Pancreas (tissue), 10 donors: ENCODE measurements around the gene EEF1AKMT3. TPM values are rescaled to one million over a fixed set of nuclear protein-coding genes. Genes with fewer than 3 reads are reported as not detected.
"Not testable (repeated sequence)": the region's sequence is repeated elsewhere in the genome, so short reads cannot be mapped to it uniquely, and the experiment has no call there.

ENCODE experiments used
- ATAC-seq, 4 donors: fragments of 200-7000 bp; cut with Tn5 transposase; one replicate each; pipeline versions ENCODE4 v1.8.0 to v1.9.1; 2020; ENCODE audit warnings: mild to moderate bottlenecking in 4 of 4, moderate library complexity in 4 of 4
- DNase-seq, 6 donors: peaks; one replicate each; pipeline ENCODE4 v3.0.0-alpha.2; 2020
- FAIRE-seq: peaks from 2 replicates; lab custom pipeline; 2012; peaks lifted over from hg19 to GRCh38; lab: Jason Lieb, UNC
- H3K27ac ChIP-seq, 4 donors: fragments of 200-600 bp; sonication (generic); 1 replicate in 3 of 4; 2 replicates in 1 of 4; pipeline versions ENCODE4 v1.5.0 to v1.8.0; 2020
- H3K27me3 ChIP-seq, 4 donors: fragments of 200-600 bp; one replicate each; pipeline ENCODE4 v1.8.0; 2021
- H3K36me3 ChIP-seq, 3 donors: fragments of 200-600 bp; sonication (generic) in 1 of 3; one replicate each; pipeline versions ENCODE4 v1.5.0 to v1.8.0; 2020 to 2021
- H3K4me1 ChIP-seq, 3 donors: fragments of 200-600 bp; one replicate each; pipeline ENCODE4 v1.8.0; 2021
- H3K4me3 ChIP-seq, 4 donors: fragments of 200-600 bp; sonication (generic) in 2 of 4; one replicate each; pipeline versions ENCODE4 v1.5.0 to v1.8.0; 2020 to 2021
- H3K9me3 ChIP-seq, 4 donors: fragments of 200-600 bp; one replicate each; pipeline ENCODE4 v1.8.0; 2021
- CTCF ChIP-seq, 4 donors: fragments of 200-600 bp; sonication (generic) in 3 of 4; IDR thresholded peaks; one replicate each; pipeline versions ENCODE4 v1.5.0 to v1.8.0; 2021; ENCODE audit warnings: antibody characterized with exemption in 4 of 4
- WGBS, 2 donors: extraction: QIAGEN DNeasy Blood & Tissue Kit; methylation state at CpG; one replicate each; pipeline ENCODE4 v1.1.7; 2013; 5-methylcytosine and 5-hydroxymethylcytosine counted together
- intact Hi-C, 3 donors: fragments of 100-400 bp; cut with DNase I; formaldehyde crosslinking; loops; one replicate each; pipeline versions ENCODE4 v1.11.1 to v1.14.2; 2022
- polyA plus RNA-seq, 2 donors: library from polyadenylated mRNA; stranded (reverse); fragments of 200-250 nt; gene quantifications; one replicate each; pipeline ENCODE4 v1.2.3, GENCODE V29; 2013
- total RNA-seq, 6 donors: library from RNA; stranded (reverse); fragmentation: NEBNext Ultra II Directional in 4 of 6; extraction: Animal tissue kit (Norgen Biotek cat#: 25700) in 4 of 6; gene quantifications; one replicate each; pipeline versions ENCODE4 v1.2.1 to v1.2.4, GENCODE V29; 2021 to 2023
- donor health status: healthy with polysubstance abuse.
- donor health status: DM: no; HTN: no; CAD: no; lungs with moderate emphysema.
- donor health status: DM: no; HTN: no; CAD: no.
- donor health status: control.
- donor health status: control.
- donor health status: Bipolar disorder and iron deficiency.
- donor health status: DM: yes; HTN: yes; CAD: no.
- donor health status: DM: no; HTN: no; CAD: no.
- donor health status: DM: no; HTN: no; CAD: no.
- donor health status: DM: yes; HTN: yes; CAD: no.

Gene EEF1AKMT3
- total and polyA plus RNA-seq, 8 donors: 3.7 to 20.8 (median 14.4) TPM

DNA sequence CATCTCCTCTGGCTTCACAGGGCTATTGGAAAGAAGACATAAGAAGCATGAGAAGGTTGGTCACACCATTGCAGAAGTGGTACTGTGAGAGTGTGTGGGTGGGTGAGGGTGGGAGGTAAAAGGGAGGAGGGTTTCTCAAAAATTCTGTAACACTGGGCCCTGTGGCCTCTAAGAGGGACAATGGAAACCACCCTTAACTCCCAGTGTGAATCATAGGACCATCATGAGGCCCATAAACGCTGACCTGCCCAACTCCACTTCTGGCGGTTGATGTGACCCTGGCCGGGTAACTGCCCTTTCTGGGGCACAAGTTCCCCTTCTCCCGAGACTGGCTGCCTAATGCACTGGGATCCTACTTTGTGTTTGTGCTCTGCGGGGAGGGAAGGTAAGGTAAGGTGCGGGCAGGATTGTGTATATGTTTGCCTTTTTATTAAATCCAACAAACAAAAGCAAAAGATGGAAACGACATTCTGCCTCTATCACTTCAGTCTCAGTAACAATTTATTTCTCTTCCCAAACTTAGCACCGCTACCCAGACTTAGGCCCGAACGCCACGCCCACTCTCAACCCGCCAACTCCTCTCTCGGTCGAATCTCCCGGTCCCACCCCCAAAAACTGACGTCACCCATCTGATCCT lies 1.1 kb upstream of the EEF1AKMT3 start:
- intact Hi-C loops: no loop called here

GRCh38 chr12:57771873-57772428 lies 463 bp upstream of the EEF1AKMT3 start, which contains the start of gene METTL1:
TSS of gene METTL1 (minus strand) at chr12:57772105. CDS start at chr12:57772083, 22 bp downstream.
- Histone ChIP-seq H3K27ac (peak within 1 kb of the TSS; percentile 87 to 95 (median 92)), H3K9me3 (no peaks in the 10 kb centered on the region), H3K4me3 (peak within 1 kb of the TSS; percentile 69 to 97 (median 80)), H3K4me1 (peaks cover 7 to 14% (median 8%) of the 10 kb centered on the region in 3 donors), H3K27me3 (no peaks in the 10 kb centered on the region), H3K36me3 (no peaks in the 10 kb centered on the region)
- FAIRE-seq (no peak), DNase-seq (peak; percentile 92 to 97 (median 94)), ATAC-seq (peak; percentile 91 to 97 (median 92))
- 0% methylated on average over 28 of the region's 28 CpGs for WGBS, 2 donors
- TF ChIP-seq CTCF (IDR thresholded peaks at IDR 0.05): no peak
- intact Hi-C loops: no loop called here

More for the DNA sequence above, 1.1 kb upstream of the EEF1AKMT3 start:
- no peaks in the 10 kb centered on the region for H3K9me3 ChIP-seq
- H3K27ac ChIP-seq: peak overlapping the region; percentile 87 to 95 (median 92)
- peak overlapping the region; percentile 69 to 97 (median 80) for H3K4me3 ChIP-seq
- 1 to 3% methylated on average over 16 of the region's 16 CpGs for WGBS, 2 donors
- DNase-seq: peak; percentile 84 to 93 (median 90)
- no peak for FAIRE-seq
- H3K4me1 ChIP-seq: peaks cover 10 to 20% (median 13%) of the 10 kb centered on the region in 3 donors
- no peaks in the 10 kb centered on the region for H3K27me3 ChIP-seq
- peak; percentile 66 to 83 (median 78) for ATAC-seq
- no peak for TF ChIP-seq CTCF (IDR thresholded peaks at IDR 0.05)
- no peaks in the 10 kb centered on the region for H3K36me3 ChIP-seq

DNA sequence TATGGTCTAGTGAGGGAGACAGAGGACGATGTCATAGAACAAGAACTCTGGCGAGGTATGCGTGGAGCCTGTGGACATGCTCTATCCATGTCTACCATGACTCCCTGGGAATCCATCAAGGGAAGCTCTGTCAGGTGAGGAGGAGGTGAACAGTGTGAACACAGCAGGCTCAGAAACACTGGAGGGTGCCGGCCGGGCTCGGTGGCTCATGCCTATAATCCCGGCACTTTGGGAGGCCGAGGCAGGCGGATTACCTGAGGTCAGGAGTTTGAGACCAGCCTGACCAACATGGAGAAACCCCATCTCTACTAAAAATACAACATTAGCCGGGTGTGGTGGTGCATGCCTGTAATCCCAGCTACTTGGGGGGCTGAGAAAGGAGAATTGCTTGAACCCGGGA lies 2.2 kb downstream of the EEF1AKMT3 start:
- H3K27ac ChIP-seq, intact Hi-C loops, FAIRE-seq, ATAC-seq, H3K36me3 ChIP-seq, DNase-seq, H3K4me3 ChIP-seq, H3K9me3 ChIP-seq, H3K27me3 ChIP-seq: not testable (repeated sequence)
- WGBS, 2 donors: 88 to 95% methylated on average over 11 of the region's 11 CpGs
- peaks cover 6 to 17% (median 8%) of the 10 kb centered on the region in 3 donors for H3K4me1 ChIP-seq

DNA sequence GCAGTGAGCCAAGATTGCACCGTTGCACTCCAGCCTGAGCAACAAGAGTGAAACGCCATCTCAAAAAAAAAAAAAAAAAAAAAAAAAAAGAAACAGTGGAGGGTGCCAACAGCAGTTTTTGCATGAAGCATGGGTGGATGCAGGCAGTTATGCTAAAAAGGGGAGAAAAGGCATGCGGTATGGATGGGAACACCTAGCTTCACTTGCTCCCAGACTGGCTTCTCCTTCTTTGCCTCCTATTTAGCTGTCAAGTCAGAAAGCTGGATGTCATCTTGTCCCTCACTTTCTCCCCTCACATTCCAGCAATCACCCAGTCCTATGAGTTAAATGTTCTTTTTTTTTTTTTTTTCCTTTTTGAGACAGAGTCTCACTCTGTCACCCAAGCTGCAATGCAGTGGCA lies 2.6 kb downstream of the EEF1AKMT3 start:
- H3K4me3 ChIP-seq: no peak overlapping the region
- FAIRE-seq (no peak), ATAC-seq (no peak), DNase-seq (no peak)
- H3K27me3 ChIP-seq: no peaks in the 10 kb centered on the region
- H3K27ac ChIP-seq: no peak overlapping the region
- WGBS, 2 donors: 65 to 70% methylated on average over 3 of the region's 3 CpGs
- H3K4me1 ChIP-seq: peaks cover 6 to 17% (median 8%) of the 10 kb centered on the region in 3 donors
- no peak for TF ChIP-seq CTCF (IDR thresholded peaks at IDR 0.05)
- intact Hi-C loops: no loop called here
- no peaks in the 10 kb centered on the region for H3K36me3 ChIP-seq
- H3K9me3 ChIP-seq: no peaks in the 10 kb centered on the region

DNA sequence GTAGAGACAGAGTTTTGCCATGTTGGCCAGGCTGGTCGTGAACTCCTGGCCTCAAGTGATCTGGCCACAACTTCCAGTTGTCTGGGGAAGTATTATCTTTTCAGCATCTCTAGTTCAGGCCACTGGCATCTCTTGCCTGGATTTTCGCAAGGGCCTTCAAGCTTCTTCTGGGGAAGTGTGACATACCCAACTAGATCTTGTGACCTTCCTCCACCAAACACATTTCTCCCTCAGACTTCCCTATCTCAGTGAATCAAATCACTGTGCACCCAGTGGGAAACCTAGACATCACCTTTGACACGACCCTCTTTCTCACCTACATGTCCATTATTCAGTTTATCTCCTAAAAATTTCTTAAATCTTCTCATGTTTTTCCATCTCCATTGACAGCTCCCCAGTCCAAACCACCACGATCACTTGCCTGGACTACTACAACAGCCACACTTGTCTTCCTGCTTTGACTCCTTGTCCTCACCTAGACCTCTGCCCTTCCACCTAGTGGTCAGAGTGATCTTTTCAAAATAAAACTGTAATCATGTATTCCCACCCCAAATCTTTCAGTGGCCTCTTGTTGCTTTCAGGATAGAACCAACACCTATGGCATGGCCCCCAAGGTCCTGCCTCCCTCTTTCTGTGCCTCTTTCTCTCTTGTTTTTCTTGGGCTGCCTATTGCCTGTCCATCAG lies 3.3 kb downstream of the EEF1AKMT3 start:
- no peak for ATAC-seq
- H3K27me3 ChIP-seq: no peaks in the 10 kb centered on the region

More for the DNA sequence above, 3.3 kb downstream of the EEF1AKMT3 start:
- peaks cover 6 to 17% (median 8%) of the 10 kb centered on the region in 3 donors for H3K4me1 ChIP-seq
- no peak for TF ChIP-seq CTCF (IDR thresholded peaks at IDR 0.05)
- FAIRE-seq (no peak), DNase-seq (no peak)
- H3K36me3 ChIP-seq: no peaks in the 10 kb centered on the region
- intact Hi-C loops: no loop called here
- H3K9me3 ChIP-seq: no peaks in the 10 kb centered on the region
- H3K4me3 ChIP-seq: no peak overlapping the region
- whole genome bisulfite sequencing, 2 donors: 75 to 86% methylated on average over 4 of the region's 4 CpGs
- no peak overlapping the region for H3K27ac ChIP-seq
